Left ventricle myocardium superior (tissue), 1 donor: ENCODE data around the gene SEMA6B. TPM values are rescaled to one million over a fixed set of nuclear protein-coding genes. Genes with fewer than 3 reads are reported as not detected.
A peak's percentile ranks its signal among the peaks of the same experiment; 100 is the strongest.
"Not testable (repeated sequence)": the region's sequence is repeated elsewhere in the genome, so short reads cannot be mapped to it uniquely, and the experiment has no call there.

Experiments
- ATAC-seq: fragments of 200-7000 bp; cut with Tn5 transposase; one replicate; pipeline ENCODE4 v1.9.1; 2020; ENCODE audit warnings: mild to moderate bottlenecking, moderate library complexity
- DNase-seq: peaks from one replicate; pipeline ENCODE4 v3.0.0-alpha.2; 2020
- intact Hi-C: fragments of 100-400 bp; cut with micrococcal nuclease; formaldehyde crosslinking; loops from one replicate; pipeline ENCODE4 v1.11.0; 2022
- long read RNA-seq: library from polyadenylated mRNA; unstranded; transcript quantifications from one replicate; pipeline ENCODE4 v2.0.0, GENCODE V29; 2021
- total RNA-seq: library from RNA; stranded (reverse); fragmentation: NEBNext Ultra II Directional; extraction: Animal tissue kit (Norgen Biotek cat#: 25700); gene quantifications from one replicate; pipeline ENCODE4 v1.2.1, GENCODE V29; 2021
- donor health status: DM: no; HTN: yes; CAD: no; lungs with severe emphysema.

SEMA6B gene, protein sequence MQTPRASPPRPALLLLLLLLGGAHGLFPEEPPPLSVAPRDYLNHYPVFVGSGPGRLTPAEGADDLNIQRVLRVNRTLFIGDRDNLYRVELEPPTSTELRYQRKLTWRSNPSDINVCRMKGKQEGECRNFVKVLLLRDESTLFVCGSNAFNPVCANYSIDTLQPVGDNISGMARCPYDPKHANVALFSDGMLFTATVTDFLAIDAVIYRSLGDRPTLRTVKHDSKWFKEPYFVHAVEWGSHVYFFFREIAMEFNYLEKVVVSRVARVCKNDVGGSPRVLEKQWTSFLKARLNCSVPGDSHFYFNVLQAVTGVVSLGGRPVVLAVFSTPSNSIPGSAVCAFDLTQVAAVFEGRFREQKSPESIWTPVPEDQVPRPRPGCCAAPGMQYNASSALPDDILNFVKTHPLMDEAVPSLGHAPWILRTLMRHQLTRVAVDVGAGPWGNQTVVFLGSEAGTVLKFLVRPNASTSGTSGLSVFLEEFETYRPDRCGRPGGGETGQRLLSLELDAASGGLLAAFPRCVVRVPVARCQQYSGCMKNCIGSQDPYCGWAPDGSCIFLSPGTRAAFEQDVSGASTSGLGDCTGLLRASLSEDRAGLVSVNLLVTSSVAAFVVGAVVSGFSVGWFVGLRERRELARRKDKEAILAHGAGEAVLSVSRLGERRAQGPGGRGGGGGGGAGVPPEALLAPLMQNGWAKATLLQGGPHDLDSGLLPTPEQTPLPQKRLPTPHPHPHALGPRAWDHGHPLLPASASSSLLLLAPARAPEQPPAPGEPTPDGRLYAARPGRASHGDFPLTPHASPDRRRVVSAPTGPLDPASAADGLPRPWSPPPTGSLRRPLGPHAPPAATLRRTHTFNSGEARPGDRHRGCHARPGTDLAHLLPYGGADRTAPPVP
- total RNA-seq: 15.7 TPM
- long read RNA-seq, partial matches to known transcripts: 1 of 6 reads
- long read RNA-seq, other reads (novel, unspliced or antisense): 5 of 6 reads

GRCh38 chr19:4559569-4559968 lies at the start of gene SEMA6B:
Gene SEMA6B, minus strand, starts transcription at chr19:4559684. Its CDS starts 1,227 bp downstream, at chr19:4558457.
- intact Hi-C loops: loop anchor here (5.0 kb wide), 1 partner anchor 78 kb away; the partner anchor contains the start of gene TNFAIP8L1
- ATAC-seq (peak; percentile 65), DNase-seq (peak; percentile 67)

- DNase-seq (peak; percentile 81), ATAC-seq (peak; percentile 64)
Measured at GRCh38 chr19:4606921-4607678, 47.6 kb upstream of the SEMA6B start.

GRCh38 chr19:4606181-4606580 lies 46.7 kb upstream of the SEMA6B start:
- no peak for ATAC-seq
- intact Hi-C loops: no loop called here
- no peak for DNase-seq

More at GRCh38 chr19:4606921-4607678, 47.6 kb upstream of the SEMA6B start:
- intact Hi-C loops: no loop called here

GRCh38 chr19:4604912-4605311 lies 45.4 kb upstream of the SEMA6B start:
- no peak for DNase-seq

DNA sequence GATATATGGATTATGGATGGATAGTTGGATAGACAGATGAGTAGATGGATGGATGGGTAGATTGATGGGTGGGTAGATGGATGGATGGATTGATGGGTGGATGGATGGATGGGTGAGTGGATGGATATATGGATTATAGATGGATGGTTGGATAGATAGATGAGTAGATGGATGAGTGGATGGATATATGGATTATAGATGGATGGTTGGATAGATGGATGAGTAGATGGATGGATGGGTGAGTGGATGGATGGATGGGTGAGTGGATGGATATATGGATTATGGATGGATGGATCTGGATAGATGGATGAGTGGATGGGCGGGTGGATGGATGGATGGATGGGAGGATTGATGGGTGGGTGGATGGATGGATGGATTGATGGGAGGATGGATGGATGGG lies 43.4 kb upstream of the SEMA6B start:
- no peak for ATAC-seq

More at GRCh38 chr19:4604912-4605311, 45.4 kb upstream of the SEMA6B start:
- ATAC-seq: no peak
- intact Hi-C loops: no loop called here

GRCh38 chr19:4602173-4602788 lies 42.8 kb upstream of the SEMA6B start:
- DNase-seq: no peak
- ATAC-seq: no peak
- intact Hi-C loops: no loop called here

More for the DNA sequence above, 43.4 kb upstream of the SEMA6B start:
- no peak for DNase-seq
- intact Hi-C loops: no loop called here

GRCh38 chr19:4600893-4601292 lies 41.4 kb upstream of the SEMA6B start:
- intact Hi-C loops: no loop called here
- ATAC-seq: no peak
- DNase-seq: no peak

GRCh38 chr19:4600082-4600481 lies 40.6 kb upstream of the SEMA6B start:
- DNase-seq (no peak), ATAC-seq (no peak)
- intact Hi-C loops: no loop called here

DNA sequence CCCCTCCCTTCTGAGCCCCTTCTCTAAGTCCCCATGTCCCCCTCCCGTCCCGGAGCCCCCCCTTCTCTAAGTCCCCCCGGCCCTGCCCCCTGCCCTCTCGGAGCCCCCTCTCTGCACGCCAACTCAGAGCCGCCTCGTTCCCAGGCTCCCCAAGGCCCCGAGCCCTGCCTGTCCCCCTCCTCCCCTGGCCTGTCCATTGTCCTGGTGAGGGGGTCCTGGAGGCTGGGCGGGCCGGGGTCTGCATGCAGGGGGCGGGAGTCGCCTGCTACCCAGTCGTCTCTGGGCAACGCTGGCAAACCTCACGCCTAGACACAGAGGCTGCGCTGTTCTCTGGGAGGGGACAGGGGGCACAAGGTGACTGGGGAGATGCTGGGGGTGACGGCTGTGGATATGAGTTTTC lies 39.2 kb upstream of the SEMA6B start:
- ATAC-seq: no peak
- intact Hi-C loops: no loop called here
- DNase-seq: no peak

DNA sequence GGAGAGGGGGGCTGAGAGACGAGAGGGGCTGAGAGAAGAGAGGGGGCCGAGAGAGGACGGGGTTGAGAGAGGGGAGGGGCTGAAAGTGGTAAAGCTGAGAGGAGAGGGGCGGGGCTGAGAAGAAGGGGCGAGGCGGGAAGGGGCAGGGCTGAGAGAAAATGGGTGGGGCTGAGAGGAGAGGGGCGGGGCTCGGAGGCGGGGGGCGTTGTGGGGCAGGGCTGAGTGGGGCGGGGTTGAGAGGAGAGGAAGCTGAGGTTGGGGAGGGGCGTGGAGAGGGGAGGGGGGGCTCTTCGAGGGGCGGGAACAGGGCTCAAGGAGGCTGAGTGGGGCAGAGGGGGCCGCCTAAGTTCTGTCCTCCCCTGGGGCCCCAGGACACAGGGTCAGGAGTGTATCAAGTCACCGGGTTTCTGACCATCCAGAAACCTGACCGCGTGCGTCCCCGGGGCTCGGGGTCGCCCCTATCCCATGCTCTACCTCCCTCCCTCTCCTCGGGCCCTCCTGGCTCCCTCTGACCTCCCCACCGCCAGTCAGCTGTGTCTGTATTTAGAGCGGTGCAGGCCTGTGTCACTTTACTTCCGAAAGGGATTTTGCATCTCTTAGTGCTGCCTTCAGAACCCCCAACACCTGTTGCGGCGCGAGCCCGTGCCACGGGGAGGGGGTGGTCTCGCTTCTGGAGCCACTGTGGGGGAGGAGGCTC lies 38.6 kb upstream of the SEMA6B start:
- peak; percentile 55 for ATAC-seq
- intact Hi-C loops: no loop called here
- DNase-seq: peak; percentile 37

DNA sequence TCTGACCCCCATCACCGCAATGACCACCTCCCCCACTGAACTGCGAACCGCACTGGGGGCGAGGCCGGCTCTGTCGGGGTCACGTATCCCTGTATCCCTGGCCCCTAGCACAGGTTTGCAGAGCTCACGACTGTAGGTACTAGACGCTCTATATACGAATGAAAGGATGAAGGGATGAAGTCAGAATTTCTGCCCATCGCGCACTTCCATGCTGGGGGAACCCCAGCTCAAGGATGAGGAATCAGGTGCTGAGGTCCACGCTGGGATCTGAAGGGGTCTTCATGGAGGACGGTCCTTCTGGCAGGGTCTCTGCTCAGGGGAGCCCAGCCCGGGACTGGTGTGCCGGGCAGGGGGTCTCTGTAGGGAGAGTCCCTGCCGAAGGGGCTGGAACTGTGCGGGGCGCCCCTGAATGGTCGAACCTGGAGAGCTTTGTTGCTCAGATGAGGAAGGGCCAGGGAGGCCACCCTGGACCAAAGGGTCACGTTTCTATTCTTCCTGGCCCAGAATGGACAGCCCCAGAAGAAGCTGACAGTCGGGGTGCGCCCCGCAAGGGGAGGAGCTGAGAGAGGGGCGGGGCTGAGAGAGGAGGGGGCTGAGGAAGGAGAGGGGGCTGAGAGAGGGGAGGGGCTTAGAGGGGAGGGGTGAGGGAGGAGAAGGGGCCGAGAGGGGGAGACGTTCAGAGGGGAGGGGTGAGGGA lies 37.9 kb upstream of the SEMA6B start:
- DNase-seq: no peak
- ATAC-seq: no peak
- intact Hi-C loops: no loop called here

DNA sequence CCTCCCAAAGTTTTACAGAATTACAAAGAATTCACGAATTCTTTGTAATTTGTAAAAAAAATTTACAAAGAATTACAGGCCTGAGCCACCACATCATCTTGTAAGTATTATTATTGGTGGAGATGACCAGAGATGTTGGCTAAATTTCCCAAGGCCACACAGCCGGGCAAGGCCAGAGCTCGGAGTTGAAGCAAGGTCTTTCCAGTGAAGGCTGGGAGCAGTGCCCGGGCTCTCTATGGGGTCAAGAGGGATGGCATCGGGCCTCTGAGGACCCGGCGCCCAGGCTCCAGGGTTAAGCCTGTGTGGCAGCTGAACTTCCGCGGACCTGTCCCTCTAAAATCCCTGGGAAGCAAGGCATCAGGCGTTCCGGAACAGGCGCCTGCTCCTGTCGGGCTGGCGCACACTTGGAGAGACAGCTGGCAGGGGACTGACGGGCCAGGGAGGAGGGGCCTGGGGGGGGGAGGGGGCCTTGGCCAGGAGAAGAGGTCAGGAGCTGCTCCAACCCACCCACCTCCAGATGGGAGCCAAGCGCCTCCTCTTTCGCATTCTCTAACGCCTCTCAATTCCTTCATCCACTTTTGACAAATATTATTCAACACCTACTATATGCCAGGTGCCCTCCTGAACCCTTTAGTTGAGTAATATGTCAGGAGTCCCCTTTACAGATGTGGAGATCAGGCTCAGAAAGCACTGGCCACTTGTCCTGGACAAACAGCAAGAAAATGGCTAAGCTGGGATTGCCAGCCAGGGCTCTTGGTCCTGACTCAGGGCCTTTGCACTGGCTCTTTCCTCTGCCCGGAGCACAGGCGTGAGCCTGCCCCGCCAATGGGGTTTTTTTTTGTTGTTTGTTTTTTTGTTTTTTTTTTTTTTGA lies 36.8 kb upstream of the SEMA6B start:
- ATAC-seq (no peak), DNase-seq (no peak)
- intact Hi-C loops: no loop called here

DNA sequence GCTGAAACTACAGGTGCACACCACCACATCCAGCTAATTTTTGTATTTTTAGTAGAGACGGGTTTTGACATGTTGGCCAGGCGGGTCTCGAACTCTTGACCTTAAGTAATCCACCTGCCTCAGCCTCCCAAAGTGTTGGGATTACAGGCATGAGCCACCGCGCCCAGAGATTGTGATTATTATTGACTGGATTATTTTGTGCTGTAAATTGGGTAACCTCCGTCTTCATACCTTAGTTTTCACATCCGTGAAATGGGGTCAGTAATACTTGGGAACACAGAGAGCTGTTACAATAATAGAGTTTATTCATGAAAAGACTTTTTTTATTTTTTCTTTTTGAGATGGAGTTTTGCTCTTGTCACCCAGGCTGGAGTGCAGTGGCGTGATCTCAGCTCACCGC lies 35.7 kb upstream of the SEMA6B start:
- ATAC-seq, DNase-seq, intact Hi-C loops: not testable (repeated sequence)

GRCh38 chr19:4594201-4594600 lies 34.7 kb upstream of the SEMA6B start:
- ATAC-seq: no peak
- intact Hi-C loops: no loop called here
- no peak for DNase-seq

DNA sequence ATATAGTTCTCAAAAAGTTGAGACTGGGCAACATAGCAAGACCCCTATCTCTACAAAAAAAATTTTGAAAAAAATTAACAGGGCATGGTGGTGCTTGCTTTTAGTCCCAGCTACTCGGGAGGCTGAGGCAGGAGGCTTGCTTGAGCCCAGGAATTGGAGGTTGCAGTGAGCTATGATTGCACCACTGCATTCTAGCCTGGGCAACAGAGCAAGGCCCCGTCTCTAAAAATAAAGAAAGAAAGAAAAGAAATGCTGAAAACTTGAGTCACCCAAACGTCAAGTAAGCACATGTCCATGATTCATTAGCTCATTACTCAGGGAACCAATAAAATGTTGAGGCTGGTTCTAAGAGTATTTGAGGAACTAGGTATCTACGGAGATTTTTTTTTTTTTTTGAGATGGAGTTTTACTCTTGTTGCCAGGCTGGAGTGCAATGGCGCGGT lies 33.9 kb upstream of the SEMA6B start:
- intact Hi-C loops: no loop called here
- DNase-seq (no peak), ATAC-seq (no peak)

GRCh38 chr19:4592445-4592844 lies 33.0 kb upstream of the SEMA6B start:
- DNase-seq: no peak
- intact Hi-C loops: no loop called here
- no peak for ATAC-seq

GRCh38 chr19:4591320-4591719 lies 31.8 kb upstream of the SEMA6B start:
- no peak for DNase-seq
- no peak for ATAC-seq

More at GRCh38 chr19:4591320-4591719, 31.8 kb upstream of the SEMA6B start:
- intact Hi-C loops: no loop called here
